H9 (cell line): Measurements from ENCODE around the gene PDGFRB. TPM values are rescaled to one million over a fixed set of nuclear protein-coding genes. Genes with fewer than 3 reads are reported as not detected.

Experiments used
- DNase-seq: peaks from one replicate; pipeline ENCODE4 v3.0.0-alpha.2; 2017
- H2AFZ ChIP-seq: one replicate; pipeline ENCODE4 v1.6.1; 2013; ENCODE audit warnings: mild to moderate bottlenecking, low read length, control low read depth, moderate library complexity
- H2AK5ac ChIP-seq: 2 replicates; pipeline ENCODE4 v1.6.1; 2013; ENCODE audit warnings: low read length, control low read depth, mixed read lengths; ENCODE audit not compliant: insufficient read length
- H2BK120ac ChIP-seq: one replicate; pipeline ENCODE4 v1.6.1; 2013; ENCODE audit warnings: low read depth, mild to moderate bottlenecking, low read length, control low read depth, inconsistent platforms; ENCODE audit not compliant: poor library complexity, severe bottlenecking
- H2BK12ac ChIP-seq: 2 replicates; pipeline ENCODE4 v1.6.1; 2013; ENCODE audit warnings: low read length, control low read depth, mixed read lengths, low read depth; ENCODE audit not compliant: insufficient read length
- H2BK15ac ChIP-seq: 2 replicates; pipeline ENCODE4 v1.6.1; 2013; ENCODE audit warnings: low read depth, low read length, control low read depth
- H2BK20ac ChIP-seq: one replicate; pipeline ENCODE4 v1.6.1; 2013; ENCODE audit warnings: low read depth, mild to moderate bottlenecking, low read length, control low read depth, inconsistent platforms; ENCODE audit not compliant: poor library complexity, severe bottlenecking
- H2BK5ac ChIP-seq: 2 replicates; pipeline ENCODE4 v1.6.1; 2013; ENCODE audit warnings: low read length, control low read depth, mixed read lengths; ENCODE audit not compliant: insufficient read length
- H3K14ac ChIP-seq: 2 replicates; pipeline ENCODE4 v1.6.1; 2013; ENCODE audit warnings: low read length, control low read depth; ENCODE audit not compliant: insufficient read depth
- H3K18ac ChIP-seq: 2 replicates; pipeline ENCODE4 v1.6.1; 2013; ENCODE audit warnings: low read depth, mild to moderate bottlenecking, mixed read lengths, low read length, control low read depth; ENCODE audit not compliant: insufficient read length
- H3K23ac ChIP-seq: 2 replicates; pipeline ENCODE4 v1.6.1; 2013; ENCODE audit warnings: low read length, control low read depth, mixed read lengths, low read depth; ENCODE audit not compliant: insufficient read length
- H3K23me2 ChIP-seq: 2 replicates; pipeline ENCODE4 v1.6.1; 2013; ENCODE audit warnings: low read depth, mild to moderate bottlenecking, mixed read lengths, low read length, control low read depth; ENCODE audit not compliant: insufficient read length, poor library complexity, severe bottlenecking
- H3K27ac ChIP-seq: 2 replicates; pipeline ENCODE4 v1.5.1; 2013; ENCODE audit warnings: low read length, control low read depth, mixed read lengths, low read depth; ENCODE audit not compliant: insufficient read length
- H3K27me3 ChIP-seq: 2 replicates; pipeline ENCODE4 v1.6.1; 2013; ENCODE audit warnings: low read length, control low read depth, inconsistent platforms; ENCODE audit not compliant: insufficient read depth
- H3K4ac ChIP-seq: 2 replicates; pipeline ENCODE4 v1.6.1; 2013; ENCODE audit warnings: low read depth, mild to moderate bottlenecking, control low read depth, inconsistent platforms, low read length, moderate library complexity
- H3K4me1 ChIP-seq: 2 replicates; pipeline ENCODE4 v1.6.1; 2013; ENCODE audit warnings: low read length, control low read depth, inconsistent platforms; ENCODE audit not compliant: insufficient read depth
- H3K4me2 ChIP-seq: 2 replicates; pipeline ENCODE4 v1.6.1; 2013; ENCODE audit warnings: low read length, control low read depth, mixed read lengths; ENCODE audit not compliant: insufficient read length, insufficient read depth
- H3K56ac ChIP-seq: 2 replicates; pipeline ENCODE4 v1.6.1; 2013; ENCODE audit warnings: low read depth, mild to moderate bottlenecking, mixed read lengths, low read length, control low read depth; ENCODE audit not compliant: insufficient read length
- H3K79me1 ChIP-seq: 2 replicates; pipeline ENCODE4 v1.6.1; 2013; ENCODE audit warnings: low read depth, mild to moderate bottlenecking, moderate library complexity, low read length, control low read depth, inconsistent platforms; ENCODE audit not compliant: insufficient read depth, poor library complexity, severe bottlenecking
- H3K79me2 ChIP-seq: 2 replicates; pipeline ENCODE4 v1.6.1; 2013; ENCODE audit warnings: low read length, control low read depth, inconsistent platforms; ENCODE audit not compliant: insufficient read depth
- H3K9ac ChIP-seq: 2 replicates; pipeline ENCODE4 v1.6.1; 2013; ENCODE audit warnings: low read length, control low read depth, mixed read lengths; ENCODE audit not compliant: insufficient read length; ENCODE audit errors: extremely low read depth
- H3K9me3 ChIP-seq: one replicate; pipeline ENCODE4 v1.6.1; 2013; ENCODE audit warnings: low read depth, low read length, inconsistent platforms; ENCODE audit not compliant: control insufficient read depth
- H3T11ph ChIP-seq: one replicate; pipeline ENCODE4 v1.6.1; 2013; ENCODE audit warnings: mild to moderate bottlenecking, low read length, control low read depth, inconsistent platforms
- H4K20me1 ChIP-seq: one replicate; pipeline ENCODE4 v1.6.1; 2013; ENCODE audit not compliant: control insufficient read depth, insufficient read length, insufficient read depth
- H4K5ac ChIP-seq: 2 replicates; pipeline ENCODE4 v1.6.1; 2013; ENCODE audit warnings: low read depth, mild to moderate bottlenecking, mixed read lengths, low read length, control low read depth; ENCODE audit not compliant: insufficient read length
- H4K8ac ChIP-seq: replicated peaks from 2 replicates; pipeline ENCODE4 v1.6.1; 2013; ENCODE audit warnings: low read length, control low read depth, mixed read lengths, low read depth; ENCODE audit not compliant: insufficient read length
- H4K91ac ChIP-seq: 2 replicates; pipeline ENCODE4 v1.6.1; 2013; ENCODE audit warnings: low read depth, mild to moderate bottlenecking, moderate library complexity, mixed read lengths, low read length, control low read depth; ENCODE audit not compliant: insufficient read length
- H3K27ac Mint-ChIP-seq, 3 experiments: 2 replicates in 2 of 3; 3 replicates in 1 of 3; pipeline ENCODE4 v1.8.0; 2020 to 2021; ENCODE audit warnings: mixed read lengths in 3 of 3, mild to moderate bottlenecking in 1 of 3, moderate library complexity in 1 of 3
- H3K27me3 Mint-ChIP-seq: 2 replicates; pipeline ENCODE4 v1.8.0; 2021; ENCODE audit warnings: low read depth, mild to moderate bottlenecking, moderate library complexity, mixed read lengths
- H3K36me3 Mint-ChIP-seq, 3 experiments: 2 replicates in 2 of 3; 3 replicates in 1 of 3; pipeline ENCODE4 v1.8.0; 2020 to 2021; ENCODE audit warnings: low read depth in 3 of 3, mixed read lengths in 3 of 3; ENCODE audit not compliant: insufficient read depth in 1 of 3
- H3K4me1 Mint-ChIP-seq, 2 experiments: 2 replicates each; pipeline ENCODE4 v1.8.0; 2020; ENCODE audit warnings: mixed read lengths in 2 of 2
- H3K4me3 Mint-ChIP-seq, 2 experiments: 2 replicates in 1 of 2; 3 replicates in 1 of 2; pipeline ENCODE4 v1.8.0; 2020 to 2021; ENCODE audit warnings: mild to moderate bottlenecking in 2 of 2, mixed read lengths in 2 of 2, moderate library complexity in 1 of 2
- H3K9me3 Mint-ChIP-seq, 2 experiments: 2 replicates in 1 of 2; 3 replicates in 1 of 2; pipeline ENCODE4 v1.8.0; 2020; ENCODE audit warnings: mild to moderate bottlenecking in 2 of 2, mixed read lengths in 2 of 2, moderate library complexity in 1 of 2
- WGBS: extraction: QIAGEN DNeasy Blood & Tissue Kit; methylation state at CpG from one replicate; pipeline ENCODE4 v1.1.7; 2013; ENCODE audit warnings: missing lambda C conversion rate, low lambda C conversion rate, mixed read lengths; ENCODE audit not compliant: insufficient read length; ENCODE audit errors: extremely low coverage; 5-methylcytosine and 5-hydroxymethylcytosine counted together
- total RNA-seq: library from RNA; stranded (reverse); gene quantifications from 2 replicates; pipeline ENCODE4 v1.2.1, GENCODE V29; 2021
- TF ChIP-seq, protein P1 (sequence below): fragments of 200-600 bp; sonication (generic); conservative IDR thresholded peaks from 3 replicates; pipeline ENCODE4 v1.8.0; 2021; ENCODE audit warnings: antibody characterized with exemption, mild to moderate bottlenecking

PDGFRB gene
- total RNA-seq, 1 experiment from 2014 or later: 2.2 TPM

DNA sequence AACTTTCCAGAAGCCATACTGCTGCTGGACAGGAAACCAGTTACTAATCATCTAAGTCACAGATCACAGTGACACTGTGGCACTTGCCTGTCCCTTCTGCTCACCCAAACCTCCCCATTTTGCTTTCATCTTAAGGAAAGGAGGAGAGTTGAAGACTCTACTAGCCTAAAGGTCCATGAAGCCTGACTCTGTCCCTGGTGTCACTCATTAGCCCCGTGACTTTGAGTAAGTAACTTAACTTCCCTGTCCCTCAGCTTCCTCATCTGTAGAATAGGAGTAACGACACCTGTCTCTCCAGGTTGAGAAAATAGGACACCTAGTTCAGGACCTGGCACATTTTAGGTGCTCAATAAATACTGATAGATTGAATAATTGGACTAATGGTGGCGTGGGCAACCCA is 33.7 kb upstream of the PDGFRB start:
- no peak overlapping the region for H3K14ac ChIP-seq
- no peak overlapping the region for H3K18ac ChIP-seq
- H3K27me3 ChIP-seq: peaks cover 39% of the 10 kb centered on the region
- no peak overlapping the region for H3K4ac ChIP-seq
- H3K4me2 ChIP-seq: peak overlapping the region; percentile 54
- no peak overlapping the region for H3K56ac ChIP-seq
- Mint-ChIP-seq H3K9me3 (no peaks in the 10 kb centered on the region), H3K27me3 (peaks cover 99% of the 10 kb centered on the region), H3K4me1 (peaks cover 24 to 36% of the 10 kb centered on the region in 2 experiments), H3K4me3 (peak overlapping the region; percentile 35 to 61; a peak in 4 of 5 replicates), H3K27ac (no peak overlapping the region), H3K36me3 (no peaks in the 10 kb centered on the region)
- H2BK5ac ChIP-seq: no peak overlapping the region
- H3K79me1 ChIP-seq: no peaks in the 10 kb centered on the region
- no CpG with 5 or more reads among the region's 3 CpGs for WGBS
- H2AFZ ChIP-seq: no peak overlapping the region
- H2BK120ac ChIP-seq: no peak overlapping the region
- H3K9me3 ChIP-seq: no peaks in the 10 kb centered on the region
- no peaks in the 10 kb centered on the region for H3K79me2 ChIP-seq
- H3K23ac ChIP-seq: no peak overlapping the region
- peaks cover 9% of the 10 kb centered on the region for H3K23me2 ChIP-seq
- TF ChIP-seq, protein P1, sequence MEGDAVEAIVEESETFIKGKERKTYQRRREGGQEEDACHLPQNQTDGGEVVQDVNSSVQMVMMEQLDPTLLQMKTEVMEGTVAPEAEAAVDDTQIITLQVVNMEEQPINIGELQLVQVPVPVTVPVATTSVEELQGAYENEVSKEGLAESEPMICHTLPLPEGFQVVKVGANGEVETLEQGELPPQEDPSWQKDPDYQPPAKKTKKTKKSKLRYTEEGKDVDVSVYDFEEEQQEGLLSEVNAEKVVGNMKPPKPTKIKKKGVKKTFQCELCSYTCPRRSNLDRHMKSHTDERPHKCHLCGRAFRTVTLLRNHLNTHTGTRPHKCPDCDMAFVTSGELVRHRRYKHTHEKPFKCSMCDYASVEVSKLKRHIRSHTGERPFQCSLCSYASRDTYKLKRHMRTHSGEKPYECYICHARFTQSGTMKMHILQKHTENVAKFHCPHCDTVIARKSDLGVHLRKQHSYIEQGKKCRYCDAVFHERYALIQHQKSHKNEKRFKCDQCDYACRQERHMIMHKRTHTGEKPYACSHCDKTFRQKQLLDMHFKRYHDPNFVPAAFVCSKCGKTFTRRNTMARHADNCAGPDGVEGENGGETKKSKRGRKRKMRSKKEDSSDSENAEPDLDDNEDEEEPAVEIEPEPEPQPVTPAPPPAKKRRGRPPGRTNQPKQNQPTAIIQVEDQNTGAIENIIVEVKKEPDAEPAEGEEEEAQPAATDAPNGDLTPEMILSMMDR: no peak
- H3T11ph ChIP-seq: no peak overlapping the region
- H2BK20ac ChIP-seq: no peak overlapping the region
- H3K4me1 ChIP-seq: peaks cover 5% of the 10 kb centered on the region; the same call in 1 of the 2 replicates
- no peak overlapping the region for H2BK15ac ChIP-seq
- no peak for DNase-seq
- no peak overlapping the region for H3K27ac ChIP-seq
- H2BK12ac ChIP-seq: no peak overlapping the region
- no peak overlapping the region for H3K9ac ChIP-seq
- no peak overlapping the region for H4K8ac ChIP-seq
- H4K91ac ChIP-seq: no peak overlapping the region
- H4K5ac ChIP-seq: no peak overlapping the region
- H2AK5ac ChIP-seq: no peak overlapping the region
- H4K20me1 ChIP-seq: no peaks in the 10 kb centered on the region
